OCI-LY1 (cell line): ENCODE data around the gene TTC39C.

ENCODE experiments used
- CTCF ChIP-seq: fragments of 200-600 bp; sonication (generic), shearing (Covaris generic); IDR thresholded peaks from 2 replicates; pipeline ENCODE4 v1.5.1; 2017; ENCODE audit warnings: mild to moderate bottlenecking, antibody characterized with exemption, low read length, moderate library complexity, mixed read lengths
- EZH2 ChIP-seq: fragments of 200-600 bp; sonication (generic), shearing (Covaris generic); IDR thresholded peaks from 2 replicates; pipeline ENCODE4 v1.8.0; 2017; ENCODE audit warnings: borderline replicate concordance, mixed run types, mild to moderate bottlenecking, antibody characterized with exemption, low read length, moderate library complexity, mixed read lengths

- TF ChIP-seq CTCF: no peak
- TF ChIP-seq EZH2: no peak
Measured at GRCh38 chr18:23977103-23977502, 37.5 kb upstream of the TTC39C start.
